Measurements from ENCODE around the gene ATP6V1C2. TPM values are rescaled to one million over a fixed set of nuclear protein-coding genes. Genes with fewer than 3 reads are reported as not detected.

ATP6V1C2 gene
- total RNA-seq, 1 donor from 2014 or later = 0.16 TPM

- DNase-seq = no peak
Measured at GRCh38 chr2:10733566-10733925, 12.1 kb downstream of the ATP6V1C2 start.

- DNase-seq = no peak
Measured at GRCh38 chr2:10733980-10734379, 12.6 kb downstream of the ATP6V1C2 start.

GRCh38 chr2:10738192-10738591 is 16.8 kb downstream of the ATP6V1C2 start:
- DNase-seq = no peak

- DNase-seq = no peak
Measured at GRCh38 chr2:10740226-10740625, 18.8 kb downstream of the ATP6V1C2 start.

GRCh38 chr2:10741139-10741538 is 19.7 kb downstream of the ATP6V1C2 start:
- DNase-seq = no peak

GRCh38 chr2:10742666-10743065 is 21.2 kb downstream of the ATP6V1C2 start:
- no peak for DNase-seq

- no peak for DNase-seq
Measured at GRCh38 chr2:10750610-10751009, 29.2 kb downstream of the ATP6V1C2 start.

GRCh38 chr2:10752236-10752635 is 30.8 kb downstream of the ATP6V1C2 start:
- DNase-seq = no peak

- DNase-seq = no peak
Measured at GRCh38 chr2:10753156-10753555, 31.7 kb downstream of the ATP6V1C2 start.

GRCh38 chr2:10753876-10754275 is 32.4 kb downstream of the ATP6V1C2 start:
- no peak for DNase-seq

GRCh38 chr2:10755621-10756020 is 34.2 kb downstream of the ATP6V1C2 start:
- no peak for DNase-seq

GRCh38 chr2:10757814-10758286 is 36.4 kb downstream of the ATP6V1C2 start:
- DNase-seq = no peak

- no peak for DNase-seq
Measured at GRCh38 chr2:10759151-10759714, 37.8 kb downstream of the ATP6V1C2 start.

GRCh38 chr2:10760794-10761504 is 39.5 kb downstream of the ATP6V1C2 start:
- no peak for DNase-seq

GRCh38 chr2:10761591-10761990 is 40.2 kb downstream of the ATP6V1C2 start:
- DNase-seq = no peak

GRCh38 chr2:10762651-10763460 is 41.4 kb downstream of the ATP6V1C2 start:
- DNase-seq = no peak

- DNase-seq = no peak
Measured at GRCh38 chr2:10763461-10763800, 42.0 kb downstream of the ATP6V1C2 start.

- DNase-seq = no peak
Measured at GRCh38 chr2:10764096-10764785, 42.8 kb downstream of the ATP6V1C2 start.

- no peak for DNase-seq
Measured at GRCh38 chr2:10764896-10765295, 43.5 kb downstream of the ATP6V1C2 start.

- DNase-seq = no peak
Measured at GRCh38 chr2:10765461-10765860, 44.0 kb downstream of the ATP6V1C2 start.

- DNase-seq = no peak
Measured at GRCh38 chr2:10765914-10766313, 44.5 kb downstream of the ATP6V1C2 start.

GRCh38 chr2:10768063-10768507 is 46.7 kb downstream of the ATP6V1C2 start:
- no peak for DNase-seq

Measured in occipital lobe (tissue), 2 donors.